Activated CD8-positive, alpha-beta memory T cell treated with anti-CD3 and anti-CD28 coated beads, Interleukin-2, amount 50 U/mL, for 24 hours (primary cell): ENCODE measurements around the gene HOXA10.

Source experiments
- DNase-seq: peaks from one replicate; pipeline ENCODE4 v3.0.0-alpha.2; 2020; ENCODE audit errors: extremely low read depth

HOXA10 gene

GRCh38 chr7:27166531-27167505, 7.3 kb downstream of the HOXA10 start:
- DNase-seq, result no peak

- no peak for DNase-seq
These were observed 8.1 kb downstream of the HOXA10 start for GRCh38 chr7:27165996-27166530.

GRCh38 chr7:27165089-27165995, 8.8 kb downstream of the HOXA10 start, which contains the start of gene HOXA9:
HOXA9 (minus strand) TSS chr7:27165537; CDS start chr7:27165457, 80 bp downstream.
- no peak for DNase-seq

- DNase-seq, result no peak
These were observed 9.6 kb downstream of the HOXA10 start for GRCh38 chr7:27164367-27165088.

- no peak for DNase-seq
These were observed 10.1 kb downstream of the HOXA10 start for GRCh38 chr7:27164045-27164366.

GRCh38 chr7:27163288-27164044, 10.7 kb downstream of the HOXA10 start:
- no peak for DNase-seq

- no peak for DNase-seq
These were observed 11.4 kb downstream of the HOXA10 start for GRCh38 chr7:27162561-27163287.

GRCh38 chr7:27161721-27162560, 12.2 kb downstream of the HOXA10 start:
- DNase-seq, result no peak

GRCh38 chr7:27161214-27161720, 12.9 kb downstream of the HOXA10 start:
- DNase-seq, result no peak

- peak; percentile 64 for DNase-seq
These were observed 13.4 kb downstream of the HOXA10 start for GRCh38 chr7:27160546-27161213.

GRCh38 chr7:27160145-27160545, 14.0 kb downstream of the HOXA10 start:
- DNase-seq, result no peak

GRCh38 chr7:27159266-27160144, 14.6 kb downstream of the HOXA10 start:
- no peak for DNase-seq

GRCh38 chr7:27158436-27159265, 15.5 kb downstream of the HOXA10 start:
- DNase-seq, result no peak

GRCh38 chr7:27157702-27158431, 16.3 kb downstream of the HOXA10 start:
- DNase-seq, result no peak

GRCh38 chr7:27156916-27157701, 17.0 kb downstream of the HOXA10 start:
- no peak for DNase-seq
